ENCODE results near the gene PRPH2.
"Not testable (repeated sequence)": the region's sequence is repeated elsewhere in the genome, so short reads cannot be mapped to it uniquely, and the experiment has no call there.

Gene PRPH2

GRCh38 chr6:42740725-42741124 lies 18.3 kb upstream of the PRPH2 start:
- DNase-seq: no peak

DNA sequence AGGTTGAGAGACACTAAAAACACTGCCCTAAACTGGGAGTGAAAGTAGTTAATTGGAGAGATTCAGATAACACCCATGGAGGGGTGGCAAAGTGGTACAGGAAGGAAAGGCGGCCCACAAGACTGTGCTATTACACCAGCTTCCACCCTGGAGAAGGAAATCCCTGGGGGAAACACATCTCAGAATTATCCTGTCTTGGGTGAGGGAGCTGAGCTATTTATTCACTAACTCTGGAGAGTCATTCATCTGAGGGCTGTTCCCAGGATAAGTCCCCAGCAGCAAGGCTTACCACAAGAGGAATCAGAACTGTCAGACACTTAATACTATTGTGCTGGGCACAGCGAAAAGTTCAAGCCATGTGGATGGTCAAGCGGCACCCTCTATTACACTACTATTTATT lies 13.6 kb upstream of the PRPH2 start:
- no peak for DNase-seq

GRCh38 chr6:42733867-42734481 lies 11.6 kb upstream of the PRPH2 start:
- not testable (repeated sequence) for DNase-seq

DNA sequence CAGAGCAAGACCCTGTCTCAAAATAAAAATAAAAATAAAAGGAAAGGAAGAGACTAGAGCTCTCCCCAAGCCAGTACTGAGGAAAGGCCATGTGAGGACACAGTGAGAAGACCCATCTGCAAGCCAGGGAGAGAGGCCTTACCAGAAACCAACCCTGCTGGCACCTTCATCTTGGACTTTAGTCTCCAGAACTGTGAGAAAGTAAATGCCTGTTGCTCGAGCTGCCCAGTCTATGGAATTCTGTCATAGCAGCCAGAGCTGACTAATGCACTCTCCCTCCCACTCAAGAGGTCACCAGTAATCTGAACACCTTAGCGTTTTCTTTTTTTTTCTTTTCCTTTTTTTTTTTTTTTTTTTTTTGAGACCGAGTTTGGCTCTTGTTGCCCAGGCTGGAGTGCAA lies 7.3 kb upstream of the PRPH2 start:
- DNase-seq: no peak

DNA sequence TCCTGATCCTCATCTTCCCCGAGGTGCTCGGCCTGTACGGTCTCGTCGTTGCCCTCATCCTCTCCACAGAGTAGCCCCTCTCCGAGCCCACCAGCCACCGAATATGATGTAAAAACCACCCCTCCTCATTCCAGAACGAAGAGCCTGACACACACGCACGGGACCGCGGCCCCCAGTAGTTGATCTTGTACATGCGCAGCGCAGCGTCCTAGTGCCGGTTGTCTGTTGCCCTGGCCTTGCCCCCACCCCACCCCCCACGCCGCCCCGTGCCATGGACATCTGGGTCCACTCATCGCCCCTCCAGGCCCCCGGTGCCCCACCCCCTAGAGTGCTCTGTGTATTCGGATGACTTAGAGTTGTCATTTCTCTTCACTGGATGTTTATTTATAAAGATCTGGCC lies 5.2 kb upstream of the PRPH2 start:
- no peak for DNase-seq

DNA sequence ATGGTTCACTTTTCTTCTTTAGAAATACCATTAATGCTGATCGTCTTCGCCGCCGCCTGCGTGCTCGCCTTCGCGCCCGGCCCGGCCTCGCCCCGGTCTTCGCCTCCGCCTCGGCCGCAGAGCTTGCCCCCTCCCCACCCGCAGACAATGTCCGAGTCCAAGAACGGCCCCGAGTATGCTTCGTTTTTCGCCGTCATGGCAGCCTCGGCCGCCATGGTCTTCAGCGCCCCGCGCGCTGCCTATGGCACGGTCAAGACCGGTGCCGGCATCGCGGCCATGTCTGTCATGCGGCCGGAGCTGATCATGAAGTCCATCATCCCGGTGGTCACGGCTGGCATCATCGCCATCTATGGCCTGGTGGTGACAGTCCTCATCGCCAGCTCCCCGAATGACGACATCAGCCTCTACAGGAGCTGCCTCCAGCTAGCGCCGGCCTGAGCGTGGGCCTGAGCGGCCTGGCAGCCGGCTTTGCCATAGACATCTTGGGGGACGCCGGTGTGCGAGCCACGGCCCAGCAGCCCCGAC lies 4.8 kb upstream of the PRPH2 start:
- DNase-seq: peak; percentile 20

- peak; percentile 95 for DNase-seq
Measured at GRCh38 chr6:42726485-42727086, 4.2 kb upstream of the PRPH2 start.

DNA sequence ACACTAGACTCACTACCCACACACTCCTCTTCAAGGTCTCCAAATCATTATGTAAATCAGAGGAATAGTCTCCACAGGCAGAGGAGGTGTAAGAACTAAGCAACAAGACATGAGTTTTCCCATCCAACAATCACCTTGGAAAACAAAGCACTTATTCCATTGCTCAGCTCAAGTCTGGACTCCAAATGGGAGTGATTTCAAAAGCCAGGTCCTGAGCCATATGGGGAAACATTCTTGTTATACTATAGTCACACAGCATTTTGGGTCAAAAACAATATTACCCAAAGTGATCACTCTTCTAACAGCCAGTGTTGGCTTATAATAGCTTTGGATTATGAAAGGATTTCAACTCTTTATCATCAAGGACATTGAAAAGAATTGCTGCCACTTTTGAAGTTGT lies 3.6 kb upstream of the PRPH2 start:
- DNase-seq: no peak

DNA sequence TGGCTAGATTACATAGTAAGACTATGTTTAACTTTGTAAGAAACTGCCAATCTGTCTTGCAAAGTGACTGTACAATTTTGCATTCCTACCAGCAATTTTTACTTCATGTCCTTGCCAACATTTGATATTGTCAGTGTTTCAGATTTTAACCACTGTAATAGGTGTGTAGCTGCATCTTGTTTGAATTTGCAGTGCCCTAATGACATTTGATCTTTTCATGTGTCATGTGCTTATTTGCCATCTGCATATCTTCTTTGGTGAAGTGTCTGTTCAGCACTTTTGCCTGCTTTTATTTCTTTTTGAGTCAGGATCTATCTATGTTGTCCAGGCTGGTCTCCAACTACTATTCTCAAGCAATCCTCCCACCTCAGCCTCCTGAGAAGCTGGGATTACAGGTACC lies 2.4 kb upstream of the PRPH2 start:
- no peak for DNase-seq

- no peak for DNase-seq
Measured at GRCh38 chr6:42720739-42721138, 1.7 kb downstream of the PRPH2 start.

- no peak for DNase-seq
Measured at GRCh38 chr6:42715871-42716270, 6.5 kb downstream of the PRPH2 start.

- DNase-seq: no peak
Measured at GRCh38 chr6:42714098-42714761, 8.2 kb downstream of the PRPH2 start.

DNA sequence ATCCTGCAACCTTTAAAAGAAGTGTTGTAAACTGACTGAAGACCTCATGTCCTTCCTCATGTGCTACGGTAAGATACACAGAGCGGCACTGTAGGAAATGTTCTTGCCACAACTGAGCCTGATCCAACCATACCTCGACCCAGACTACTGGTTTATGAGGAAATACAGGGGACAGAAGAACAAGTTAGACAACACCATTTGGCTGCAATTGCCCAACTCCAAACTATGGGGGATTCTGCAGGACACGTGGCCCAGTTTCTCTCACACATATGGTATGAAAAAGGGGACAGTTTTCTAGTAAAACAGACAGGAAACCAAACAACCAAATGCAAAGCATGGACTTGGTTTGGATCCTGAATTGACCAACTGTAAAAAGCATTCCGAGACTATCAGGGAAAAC lies 10.5 kb downstream of the PRPH2 start:
- no peak for DNase-seq

DNA sequence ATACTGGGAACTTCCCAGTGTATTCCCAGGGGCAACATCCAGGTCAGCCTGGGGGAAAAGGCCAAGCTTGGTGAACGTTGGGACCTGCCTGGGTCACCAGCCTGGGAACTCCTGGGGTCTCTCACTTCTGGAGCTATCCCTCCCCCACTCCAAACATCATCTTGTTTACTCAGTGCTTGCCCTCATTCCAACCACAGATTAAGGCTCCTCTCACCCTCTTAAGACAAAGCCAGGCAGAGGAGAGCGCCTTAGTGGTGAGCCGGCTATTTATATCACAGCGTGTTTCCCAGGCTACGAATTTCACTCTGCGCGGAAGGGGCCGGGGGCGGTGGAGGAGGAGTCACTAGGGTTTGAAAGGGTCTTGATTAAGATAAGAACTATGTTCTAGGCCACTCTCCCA lies 12.1 kb downstream of the PRPH2 start:
- DNase-seq: no peak

- no peak for DNase-seq
Measured at GRCh38 chr6:42709871-42710270, 12.5 kb downstream of the PRPH2 start.

- no peak for DNase-seq
Measured at GRCh38 chr6:42708096-42708495, 14.3 kb downstream of the PRPH2 start.

DNA sequence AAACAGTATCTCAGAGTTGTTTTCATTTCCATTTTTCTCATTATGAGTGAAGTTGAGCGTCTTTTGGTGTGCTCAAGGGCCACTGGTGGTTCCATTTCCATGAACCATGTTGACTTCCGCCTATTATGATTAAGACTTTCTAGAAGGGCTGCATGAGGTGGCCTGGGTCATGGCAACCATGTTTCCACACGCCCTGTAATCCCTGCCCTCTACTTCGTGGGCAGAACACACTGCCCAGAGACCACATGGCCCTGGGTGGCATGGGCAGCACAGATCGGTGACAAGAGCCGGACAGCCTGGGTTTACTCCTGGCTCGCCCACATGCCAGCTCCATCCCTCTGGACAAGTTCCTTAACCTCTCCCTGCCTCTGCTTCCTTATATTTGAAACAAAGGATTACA lies 14.8 kb downstream of the PRPH2 start:
- no peak for DNase-seq

DNA sequence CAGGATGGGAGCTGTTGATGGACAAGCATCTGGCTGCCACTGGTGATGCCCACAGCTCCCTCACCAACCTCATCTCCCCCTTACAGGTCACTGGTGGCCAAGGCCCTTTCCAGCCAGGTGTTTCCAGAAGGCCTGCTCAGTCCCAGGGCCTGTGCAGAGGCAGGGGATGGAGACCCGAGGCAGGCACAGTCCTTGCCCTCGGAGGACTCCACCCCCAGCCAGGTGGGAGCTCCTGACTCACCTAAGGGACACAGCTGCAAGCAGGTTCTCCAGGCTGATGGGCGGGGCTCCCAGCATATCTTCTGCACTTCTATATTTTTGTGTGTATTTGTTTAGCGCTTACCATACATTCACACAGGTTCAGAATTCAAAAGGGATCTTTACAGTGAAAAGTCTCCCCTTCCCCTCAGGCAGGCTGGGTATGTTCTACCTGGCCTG lies 17.4 kb downstream of the PRPH2 start:
- no peak for DNase-seq

- DNase-seq: no peak
Measured at GRCh38 chr6:42704251-42704936, 18.0 kb downstream of the PRPH2 start.

DNA sequence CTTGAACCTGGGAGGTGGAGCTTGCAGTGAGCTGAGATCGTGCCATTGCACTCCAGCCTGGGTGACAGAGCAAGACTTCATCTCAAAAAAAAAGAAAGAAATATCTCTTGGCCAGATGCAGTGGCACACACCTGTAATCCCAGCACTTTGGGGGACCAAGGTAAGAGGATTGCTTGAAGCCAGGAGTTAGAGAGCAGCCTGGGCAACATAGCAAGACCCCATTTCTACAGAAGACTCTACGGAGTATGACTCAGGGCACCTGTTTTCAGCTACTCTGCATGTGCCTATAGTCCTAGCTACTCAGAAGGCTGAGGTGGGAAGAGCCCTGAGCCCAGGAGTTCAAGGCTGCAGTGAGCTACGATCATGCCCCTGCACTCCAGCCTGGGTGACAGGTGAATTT lies 19.6 kb downstream of the PRPH2 start:
- DNase-seq: not testable (repeated sequence)

GRCh38 chr6:42702200-42702599 lies 20.2 kb downstream of the PRPH2 start:
- DNase-seq: peak; percentile 15

DNA sequence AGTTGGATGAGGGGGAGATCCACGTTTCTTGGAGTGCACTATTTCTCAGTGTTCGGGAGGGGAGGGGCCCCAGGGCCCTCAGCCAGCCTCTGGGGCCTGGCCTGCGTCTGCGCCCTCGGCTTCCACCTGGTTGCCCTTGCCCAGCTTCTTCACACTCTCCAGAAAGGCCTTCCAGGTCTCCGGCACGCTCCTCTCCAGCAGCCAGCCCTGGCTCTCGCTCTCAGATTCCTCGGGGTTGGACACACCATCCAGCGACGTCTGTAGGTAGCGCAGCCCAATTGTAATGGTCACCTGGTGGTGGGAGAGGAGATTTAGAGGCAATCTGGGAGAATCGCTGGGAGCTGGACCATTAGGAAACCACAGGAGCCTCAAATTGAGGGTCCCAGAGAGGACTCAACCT lies 24.2 kb downstream of the PRPH2 start:
- no peak for DNase-seq

DNA sequence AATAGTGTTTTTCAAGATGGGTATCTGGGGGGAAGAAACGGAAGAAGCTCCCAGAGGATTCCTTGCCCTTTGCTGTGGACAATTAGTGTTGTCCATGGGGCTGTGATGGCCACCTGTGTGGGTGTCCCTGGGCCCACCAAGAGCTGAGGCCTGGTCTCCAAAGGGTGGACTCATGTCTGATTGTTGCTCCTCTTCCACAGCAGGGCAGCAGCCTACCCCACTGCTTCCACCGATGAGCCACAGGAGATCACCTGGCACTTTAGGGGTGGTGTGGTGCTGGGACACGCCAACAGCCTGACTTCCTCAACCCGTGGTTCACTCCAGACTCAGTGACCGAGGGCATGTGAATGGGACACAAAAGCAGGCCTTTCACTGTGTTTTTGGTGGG lies 25.1 kb downstream of the PRPH2 start:
- DNase-seq: no peak

Data from hematopoietic multipotent progenitor cell treated with erythropoietin and hydrocortisone succinate and interleukin-3 and kit ligand, for 4 days (in vitro differentiated cells).